ENCODE results near the gene GABRB2. TPM values are rescaled to one million over a fixed set of nuclear protein-coding genes. Genes with fewer than 3 reads are reported as not detected.

The GABRB2 gene
- total and polyA plus RNA-seq, 2 experiments from 2014 or later: 0.11 to 0.94 TPM

DNA sequence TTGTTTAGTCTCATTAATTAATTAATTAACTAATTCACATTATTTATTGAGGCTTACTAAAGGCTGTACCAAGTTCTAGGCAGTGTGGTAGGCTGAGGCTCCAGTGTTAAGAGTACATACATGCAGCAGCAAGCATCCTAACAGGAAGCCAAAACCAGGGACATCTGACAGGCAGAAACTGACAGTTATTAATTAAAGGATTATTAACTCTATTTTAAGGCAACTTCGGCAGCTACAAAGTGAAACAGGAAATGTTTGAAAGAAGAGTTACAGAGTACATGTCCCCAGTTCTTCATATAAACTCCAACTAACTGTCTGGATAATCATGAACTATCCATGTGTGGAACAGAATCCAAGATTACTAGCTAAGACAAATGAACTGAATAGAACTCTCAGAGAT, 39.3 kb upstream of the GABRB2 start (continued):
- TF ChIP-seq, protein P1, sequence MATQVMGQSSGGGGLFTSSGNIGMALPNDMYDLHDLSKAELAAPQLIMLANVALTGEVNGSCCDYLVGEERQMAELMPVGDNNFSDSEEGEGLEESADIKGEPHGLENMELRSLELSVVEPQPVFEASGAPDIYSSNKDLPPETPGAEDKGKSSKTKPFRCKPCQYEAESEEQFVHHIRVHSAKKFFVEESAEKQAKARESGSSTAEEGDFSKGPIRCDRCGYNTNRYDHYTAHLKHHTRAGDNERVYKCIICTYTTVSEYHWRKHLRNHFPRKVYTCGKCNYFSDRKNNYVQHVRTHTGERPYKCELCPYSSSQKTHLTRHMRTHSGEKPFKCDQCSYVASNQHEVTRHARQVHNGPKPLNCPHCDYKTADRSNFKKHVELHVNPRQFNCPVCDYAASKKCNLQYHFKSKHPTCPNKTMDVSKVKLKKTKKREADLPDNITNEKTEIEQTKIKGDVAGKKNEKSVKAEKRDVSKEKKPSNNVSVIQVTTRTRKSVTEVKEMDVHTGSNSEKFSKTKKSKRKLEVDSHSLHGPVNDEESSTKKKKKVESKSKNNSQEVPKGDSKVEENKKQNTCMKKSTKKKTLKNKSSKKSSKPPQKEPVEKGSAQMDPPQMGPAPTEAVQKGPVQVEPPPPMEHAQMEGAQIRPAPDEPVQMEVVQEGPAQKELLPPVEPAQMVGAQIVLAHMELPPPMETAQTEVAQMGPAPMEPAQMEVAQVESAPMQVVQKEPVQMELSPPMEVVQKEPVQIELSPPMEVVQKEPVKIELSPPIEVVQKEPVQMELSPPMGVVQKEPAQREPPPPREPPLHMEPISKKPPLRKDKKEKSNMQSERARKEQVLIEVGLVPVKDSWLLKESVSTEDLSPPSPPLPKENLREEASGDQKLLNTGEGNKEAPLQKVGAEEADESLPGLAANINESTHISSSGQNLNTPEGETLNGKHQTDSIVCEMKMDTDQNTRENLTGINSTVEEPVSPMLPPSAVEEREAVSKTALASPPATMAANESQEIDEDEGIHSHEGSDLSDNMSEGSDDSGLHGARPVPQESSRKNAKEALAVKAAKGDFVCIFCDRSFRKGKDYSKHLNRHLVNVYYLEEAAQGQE (IDR thresholded peaks at IDR 0.05; ENCODE audit: unreplicated experiment): no peak
- TF ChIP-seq CREB1 (CRISPR knock-in tag; IDR thresholded peaks at IDR 0.05; ENCODE audit: low read depth) (no peak), NANOG (IDR thresholded peaks at IDR 0.05; ENCODE audit: borderline replicate concordance) (no peak), EZH2phosphoT487 (IDR thresholded peaks at IDR 0.05; ENCODE audit: unreplicated experiment) (no peak)

DNA sequence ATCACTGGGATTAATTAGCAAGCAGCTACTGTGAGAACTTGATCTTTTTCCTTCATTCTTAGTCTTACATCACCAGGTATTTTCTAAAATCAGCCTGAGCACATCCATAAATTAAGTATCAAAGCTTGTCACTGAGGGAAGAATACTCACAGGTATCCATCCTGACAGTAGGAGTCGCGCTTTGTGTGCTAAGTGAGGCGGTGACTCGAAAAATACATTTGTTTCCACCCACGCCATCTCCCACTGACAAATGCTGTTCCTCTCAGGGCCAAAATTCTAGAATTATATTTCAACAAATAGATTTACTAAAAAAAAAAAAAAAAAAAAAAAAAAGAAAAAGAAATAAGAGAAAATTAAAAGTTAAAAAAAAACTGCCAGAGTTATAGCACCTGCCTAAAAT, 34.1 kb upstream of the GABRB2 start:
- Histone ChIP-seq H3K4me1 (ENCODE audit: insufficient read depth) (no peaks in the 10 kb centered on the region), H3K79me2 (replicated peaks; ENCODE audit: insufficient read depth) (no peaks in the 10 kb centered on the region), H3K36me3 (ENCODE audit: insufficient read depth) (no peaks in the 10 kb centered on the region), H2AFZ (no peak overlapping the region), H4K20me1 (replicated peaks; ENCODE audit: insufficient read depth) (no peaks in the 10 kb centered on the region), H3K4me2 (no peak overlapping the region), H3F3A (replicated peaks; ENCODE audit: low read depth) (no peaks in the 10 kb centered on the region), H3K27me3 (ENCODE audit: insufficient read depth) (no peaks in the 10 kb centered on the region), H3K4me3 (no peak overlapping the region), H3K27ac (ENCODE audit: low read depth) (no peak overlapping the region), H3K9me2 (ENCODE audit: insufficient read depth) (no peaks in the 10 kb centered on the region)
- H3K9me3 Mint-ChIP-seq: no peaks in the 10 kb centered on the region
- no peak overlapping the region for H3K4me3 Mint-ChIP-seq
- no peaks in the 10 kb centered on the region for H3K27me3 Mint-ChIP-seq (ENCODE audit: insufficient read depth, low read depth, poor library complexity)
- H3K4me1 Mint-ChIP-seq: no peaks in the 10 kb centered on the region
- H3K36me3 Mint-ChIP-seq (ENCODE audit: low read depth): no peaks in the 10 kb centered on the region
- TF ChIP-seq EZH2phosphoT487 (IDR thresholded peaks at IDR 0.05; ENCODE audit: unreplicated experiment) (no peak), ZNF331 (CRISPR knock-in tag; IDR thresholded peaks at IDR 0.05; ENCODE audit: low read depth) (no peak)
- H3K27ac Mint-ChIP-seq: no peak overlapping the region
- ATAC-seq (no peak), DNase-seq (ENCODE audit: low spot score) (no peak)

DNA sequence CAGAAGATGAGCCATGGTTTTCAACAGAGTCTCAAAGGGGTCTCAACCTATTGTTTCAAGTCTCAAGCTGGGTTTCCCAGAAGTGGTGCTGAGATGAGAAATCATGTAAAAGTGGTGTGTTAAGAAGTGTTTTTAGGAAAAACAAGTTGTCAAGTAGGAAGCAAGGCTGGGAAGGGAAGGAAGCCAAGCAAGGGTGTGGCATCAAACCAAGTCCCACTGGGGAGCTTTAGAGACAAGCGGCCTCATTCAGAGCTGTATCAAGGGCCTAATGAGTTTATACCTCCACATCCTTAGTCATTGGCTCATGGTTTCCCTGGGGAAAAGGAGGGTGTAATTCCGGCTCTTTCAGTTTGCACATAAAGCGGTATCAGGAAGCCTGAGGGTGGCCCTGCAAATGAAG, 26.4 kb upstream of the GABRB2 start:
- H3K27ac ChIP-seq (ENCODE audit: low read depth): no peak overlapping the region
- ATAC-seq (no peak), DNase-seq (ENCODE audit: low spot score) (no peak)
- no peaks in the 10 kb centered on the region for H4K20me1 ChIP-seq (replicated peaks; ENCODE audit: insufficient read depth)
- no peaks in the 10 kb centered on the region for H3K27me3 ChIP-seq (ENCODE audit: insufficient read depth)
- Mint-ChIP-seq H3K4me3 (no peak overlapping the region), H3K36me3 (ENCODE audit: low read depth) (no peaks in the 10 kb centered on the region), H3K27ac (no peak overlapping the region), H3K27me3 (ENCODE audit: insufficient read depth, low read depth, poor library complexity) (no peaks in the 10 kb centered on the region), H3K9me3 (no peaks in the 10 kb centered on the region), H3K4me1 (no peaks in the 10 kb centered on the region)
- no peak overlapping the region for H2AFZ ChIP-seq
- no peaks in the 10 kb centered on the region for H3F3A ChIP-seq (replicated peaks; ENCODE audit: low read depth)
- H3K9me2 ChIP-seq (ENCODE audit: insufficient read depth): no peaks in the 10 kb centered on the region
- no peak overlapping the region for H3K4me2 ChIP-seq
- H3K4me1 ChIP-seq (ENCODE audit: insufficient read depth): no peaks in the 10 kb centered on the region
- H3K36me3 ChIP-seq (ENCODE audit: insufficient read depth): no peaks in the 10 kb centered on the region
- no peaks in the 10 kb centered on the region for H3K79me2 ChIP-seq (replicated peaks; ENCODE audit: insufficient read depth)
- no peak overlapping the region for H3K4me3 ChIP-seq
- TF ChIP-seq, protein P1 (IDR thresholded peaks at IDR 0.05; ENCODE audit: unreplicated experiment): no peak
- TF ChIP-seq, protein P2, sequence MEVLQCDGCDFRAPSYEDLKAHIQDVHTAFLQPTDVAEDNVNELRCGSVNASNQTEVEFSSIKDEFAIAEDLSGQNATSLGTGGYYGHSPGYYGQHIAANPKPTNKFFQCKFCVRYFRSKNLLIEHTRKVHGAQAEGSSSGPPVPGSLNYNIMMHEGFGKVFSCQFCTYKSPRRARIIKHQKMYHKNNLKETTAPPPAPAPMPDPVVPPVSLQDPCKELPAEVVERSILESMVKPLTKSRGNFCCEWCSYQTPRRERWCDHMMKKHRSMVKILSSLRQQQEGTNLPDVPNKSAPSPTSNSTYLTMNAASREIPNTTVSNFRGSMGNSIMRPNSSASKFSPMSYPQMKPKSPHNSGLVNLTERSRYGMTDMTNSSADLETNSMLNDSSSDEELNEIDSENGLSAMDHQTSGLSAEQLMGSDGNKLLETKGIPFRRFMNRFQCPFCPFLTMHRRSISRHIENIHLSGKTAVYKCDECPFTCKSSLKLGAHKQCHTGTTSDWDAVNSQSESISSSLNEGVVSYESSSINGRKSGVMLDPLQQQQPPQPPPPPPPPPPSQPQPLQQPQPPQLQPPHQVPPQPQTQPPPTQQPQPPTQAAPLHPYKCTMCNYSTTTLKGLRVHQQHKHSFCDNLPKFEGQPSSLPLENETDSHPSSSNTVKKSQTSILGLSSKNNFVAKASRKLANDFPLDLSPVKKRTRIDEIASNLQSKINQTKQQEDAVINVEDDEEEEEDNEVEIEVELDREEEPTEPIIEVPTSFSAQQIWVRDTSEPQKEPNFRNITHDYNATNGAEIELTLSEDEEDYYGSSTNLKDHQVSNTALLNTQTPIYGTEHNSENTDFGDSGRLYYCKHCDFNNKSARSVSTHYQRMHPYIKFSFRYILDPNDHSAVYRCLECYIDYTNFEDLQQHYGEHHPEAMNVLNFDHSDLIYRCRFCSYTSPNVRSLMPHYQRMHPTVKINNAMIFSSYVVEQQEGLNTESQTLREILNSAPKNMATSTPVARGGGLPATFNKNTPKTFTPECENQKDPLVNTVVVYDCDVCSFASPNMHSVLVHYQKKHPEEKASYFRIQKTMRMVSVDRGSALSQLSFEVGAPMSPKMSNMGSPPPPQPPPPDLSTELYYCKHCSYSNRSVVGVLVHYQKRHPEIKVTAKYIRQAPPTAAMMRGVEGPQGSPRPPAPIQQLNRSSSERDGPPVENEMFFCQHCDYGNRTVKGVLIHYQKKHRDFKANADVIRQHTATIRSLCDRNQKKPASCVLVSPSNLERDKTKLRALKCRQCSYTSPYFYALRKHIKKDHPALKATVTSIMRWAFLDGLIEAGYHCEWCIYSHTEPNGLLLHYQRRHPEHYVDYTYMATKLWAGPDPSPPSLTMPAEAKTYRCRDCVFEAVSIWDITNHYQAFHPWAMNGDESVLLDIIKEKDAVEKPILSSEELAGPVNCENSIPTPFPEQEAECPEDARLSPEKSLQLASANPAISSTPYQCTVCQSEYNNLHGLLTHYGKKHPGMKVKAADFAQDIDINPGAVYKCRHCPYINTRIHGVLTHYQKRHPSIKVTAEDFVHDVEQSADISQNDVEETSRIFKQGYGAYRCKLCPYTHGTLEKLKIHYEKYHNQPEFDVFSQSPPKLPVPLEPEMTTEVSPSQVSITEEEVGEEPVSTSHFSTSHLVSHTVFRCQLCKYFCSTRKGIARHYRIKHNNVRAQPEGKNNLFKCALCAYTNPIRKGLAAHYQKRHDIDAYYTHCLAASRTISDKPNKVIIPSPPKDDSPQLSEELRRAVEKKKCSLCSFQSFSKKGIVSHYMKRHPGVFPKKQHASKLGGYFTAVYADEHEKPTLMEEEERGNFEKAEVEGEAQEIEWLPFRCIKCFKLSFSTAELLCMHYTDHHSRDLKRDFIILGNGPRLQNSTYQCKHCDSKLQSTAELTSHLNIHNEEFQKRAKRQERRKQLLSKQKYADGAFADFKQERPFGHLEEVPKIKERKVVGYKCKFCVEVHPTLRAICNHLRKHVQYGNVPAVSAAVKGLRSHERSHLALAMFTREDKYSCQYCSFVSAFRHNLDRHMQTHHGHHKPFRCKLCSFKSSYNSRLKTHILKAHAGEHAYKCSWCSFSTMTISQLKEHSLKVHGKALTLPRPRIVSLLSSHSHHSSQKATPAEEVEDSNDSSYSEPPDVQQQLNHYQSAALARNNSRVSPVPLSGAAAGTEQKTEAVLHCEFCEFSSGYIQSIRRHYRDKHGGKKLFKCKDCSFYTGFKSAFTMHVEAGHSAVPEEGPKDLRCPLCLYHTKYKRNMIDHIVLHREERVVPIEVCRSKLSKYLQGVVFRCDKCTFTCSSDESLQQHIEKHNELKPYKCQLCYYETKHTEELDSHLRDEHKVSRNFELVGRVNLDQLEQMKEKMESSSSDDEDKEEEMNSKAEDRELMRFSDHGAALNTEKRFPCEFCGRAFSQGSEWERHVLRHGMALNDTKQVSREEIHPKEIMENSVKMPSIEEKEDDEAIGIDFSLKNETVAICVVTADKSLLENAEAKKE (CRISPR knock-in tag; IDR thresholded peaks at IDR 0.05): no peak

Data from GM23338 (cell line).